Activated T-cell treated with anti-CD3 and anti-CD28 coated beads, Interleukin-2, amount 50 U/mL, for 4 hours (primary cell): ENCODE measurements around the gene XPNPEP2. TPM values are rescaled to one million over a fixed set of nuclear protein-coding genes. Genes with fewer than 3 reads are reported as not detected.
"Not testable (repeated sequence)": the region's sequence is repeated elsewhere in the genome, so short reads cannot be mapped to it uniquely, and the experiment has no call there.

Experiments
- ATAC-seq, 2 donors: fragments of 200-7000 bp; cut with Tn5 transposase; one replicate each; pipeline ENCODE4 v1.10.0; 2021
- DNase-seq: peaks from one replicate; pipeline ENCODE4 v3.0.0-alpha.2; 2020
- H3K27me3 Mint-ChIP-seq: one replicate; pipeline ENCODE4 v1.8.0; 2021; ENCODE audit warnings: low read depth, mixed read lengths
- H3K36me3 Mint-ChIP-seq: one replicate; pipeline ENCODE4 v1.8.0; 2022; ENCODE audit warnings: mixed read lengths; ENCODE audit not compliant: insufficient read depth
- H3K4me1 Mint-ChIP-seq: one replicate; pipeline ENCODE4 v1.8.0; 2021; ENCODE audit warnings: low read depth, mixed read lengths
- H3K4me3 Mint-ChIP-seq: one replicate; pipeline ENCODE4 v1.8.0; 2021; ENCODE audit warnings: mild to moderate bottlenecking, moderate library complexity, mixed read lengths
- H3K9me3 Mint-ChIP-seq: one replicate; pipeline ENCODE4 v1.8.0; 2021; ENCODE audit warnings: mixed read lengths
- total RNA-seq, 3 donors: library from RNA; stranded (reverse); gene quantifications; one replicate each; pipeline ENCODE4 v1.2.1, GENCODE V29; 2021

Gene XPNPEP2
- total RNA-seq, 3 donors from 2014 or later = 0.05 to 0.13 (median 0.08) TPM

GRCh38 chrX:129731228-129731627, 7.6 kb upstream of the XPNPEP2 start:
- Mint-ChIP-seq H3K36me3 (no peaks in the 10 kb centered on the region), H3K4me1 (peaks cover 39% of the 10 kb centered on the region), H3K4me3 (no peak overlapping the region), H3K9me3 (no peaks in the 10 kb centered on the region), H3K27me3 (no peaks in the 10 kb centered on the region)
- ATAC-seq = no peak
- DNase-seq = no peak

- no peak for ATAC-seq
- Mint-ChIP-seq H3K4me1 (peaks cover 40% of the 10 kb centered on the region), H3K36me3 (no peaks in the 10 kb centered on the region), H3K27me3 (no peaks in the 10 kb centered on the region), H3K9me3 (no peaks in the 10 kb centered on the region), H3K4me3 (no peak overlapping the region)
- no peak for DNase-seq
These were observed 5.9 kb upstream of the XPNPEP2 start for GRCh38 chrX:129732857-129733256.

- Mint-ChIP-seq H3K36me3 (no peaks in the 10 kb centered on the region), H3K4me3 (no peak overlapping the region), H3K4me1 (peaks cover 45% of the 10 kb centered on the region), H3K27me3 (no peaks in the 10 kb centered on the region), H3K9me3 (no peaks in the 10 kb centered on the region)
- no peak for DNase-seq
- ATAC-seq = no peak
These were observed 5.4 kb upstream of the XPNPEP2 start for GRCh38 chrX:129733335-129733734.

GRCh38 chrX:129736491-129736890, 2.3 kb upstream of the XPNPEP2 start:
- H3K27me3 Mint-ChIP-seq = no peaks in the 10 kb centered on the region
- no peak overlapping the region for H3K4me3 Mint-ChIP-seq
- DNase-seq (no peak), ATAC-seq (peak in 1 of 2 donors; percentile 62)
- H3K9me3 Mint-ChIP-seq = no peaks in the 10 kb centered on the region
- peaks cover 30% of the 10 kb centered on the region for H3K4me1 Mint-ChIP-seq
- H3K36me3 Mint-ChIP-seq = no peaks in the 10 kb centered on the region

GRCh38 chrX:129737916-129738315, 863 bp upstream of the XPNPEP2 start:
- peaks cover 31% of the 10 kb centered on the region for H3K4me1 Mint-ChIP-seq
- ATAC-seq = peak in 1 of 2 donors; percentile 18
- no peak overlapping the region for H3K4me3 Mint-ChIP-seq
- H3K9me3 Mint-ChIP-seq = no peaks in the 10 kb centered on the region
- no peaks in the 10 kb centered on the region for H3K36me3 Mint-ChIP-seq
- no peak for DNase-seq
- H3K27me3 Mint-ChIP-seq = no peaks in the 10 kb centered on the region

- H3K27me3 Mint-ChIP-seq = no peaks in the 10 kb centered on the region
- H3K4me1 Mint-ChIP-seq = peaks cover 43% of the 10 kb centered on the region
- H3K36me3 Mint-ChIP-seq = no peaks in the 10 kb centered on the region
- no peak for DNase-seq
- H3K4me3 Mint-ChIP-seq = no peak overlapping the region
- no peak for ATAC-seq
- H3K9me3 Mint-ChIP-seq = no peaks in the 10 kb centered on the region
These were observed 799 bp downstream of the XPNPEP2 start for GRCh38 chrX:129739578-129739977.

- Mint-ChIP-seq H3K36me3 (no peaks in the 10 kb centered on the region), H3K4me3 (no peak overlapping the region)
These were observed 3.3 kb downstream of the XPNPEP2 start for GRCh38 chrX:129741880-129742758.

GRCh38 chrX:129742759-129743152, 4.0 kb downstream of the XPNPEP2 start:
- not testable (repeated sequence) for ATAC-seq, H3K4me3 Mint-ChIP-seq, DNase-seq, H3K36me3 Mint-ChIP-seq, H3K27me3 Mint-ChIP-seq, H3K9me3 Mint-ChIP-seq
- H3K4me1 Mint-ChIP-seq = peaks cover 40% of the 10 kb centered on the region

More at GRCh38 chrX:129741880-129742758, 3.3 kb downstream of the XPNPEP2 start:
- DNase-seq (no peak), ATAC-seq (no peak)
- peaks cover 43% of the 10 kb centered on the region for H3K4me1 Mint-ChIP-seq
- no peaks in the 10 kb centered on the region for H3K27me3 Mint-ChIP-seq
- no peaks in the 10 kb centered on the region for H3K9me3 Mint-ChIP-seq

- H3K36me3 Mint-ChIP-seq = no peaks in the 10 kb centered on the region
- H3K4me3 Mint-ChIP-seq = no peak overlapping the region
- no peaks in the 10 kb centered on the region for H3K27me3 Mint-ChIP-seq
- DNase-seq = no peak
- ATAC-seq = no peak
- H3K4me1 Mint-ChIP-seq = peaks cover 36% of the 10 kb centered on the region
- no peaks in the 10 kb centered on the region for H3K9me3 Mint-ChIP-seq
These were observed 5.0 kb downstream of the XPNPEP2 start for GRCh38 chrX:129743821-129744220.

GRCh38 chrX:129744861-129745321, 6.1 kb downstream of the XPNPEP2 start:
- no peak for DNase-seq
- no peaks in the 10 kb centered on the region for H3K9me3 Mint-ChIP-seq
- peak; percentile 38 to 51 for ATAC-seq
- H3K36me3 Mint-ChIP-seq = no peaks in the 10 kb centered on the region
- H3K27me3 Mint-ChIP-seq = no peaks in the 10 kb centered on the region
- H3K4me3 Mint-ChIP-seq = no peak overlapping the region
- H3K4me1 Mint-ChIP-seq = peaks cover 36% of the 10 kb centered on the region

GRCh38 chrX:129746557-129747470, 8.0 kb downstream of the XPNPEP2 start:
- DNase-seq (no peak), ATAC-seq (no peak)
- Mint-ChIP-seq H3K4me3 (no peak overlapping the region), H3K4me1 (peaks cover 36% of the 10 kb centered on the region), H3K36me3 (no peaks in the 10 kb centered on the region), H3K27me3 (no peaks in the 10 kb centered on the region), H3K9me3 (no peaks in the 10 kb centered on the region)

- Mint-ChIP-seq H3K4me1 (peaks cover 37% of the 10 kb centered on the region), H3K9me3 (no peaks in the 10 kb centered on the region), H3K36me3 (no peaks in the 10 kb centered on the region)
These were observed 8.8 kb downstream of the XPNPEP2 start for GRCh38 chrX:129747533-129747932.

GRCh38 chrX:129748305-129748704, 9.5 kb downstream of the XPNPEP2 start:
- Mint-ChIP-seq H3K9me3 (no peaks in the 10 kb centered on the region), H3K27me3 (no peaks in the 10 kb centered on the region), H3K4me1 (peaks cover 33% of the 10 kb centered on the region), H3K4me3 (no peak overlapping the region), H3K36me3 (no peaks in the 10 kb centered on the region)
- DNase-seq = no peak
- ATAC-seq = no peak

More at GRCh38 chrX:129747533-129747932, 8.8 kb downstream of the XPNPEP2 start:
- ATAC-seq (no peak), DNase-seq (no peak)
- no peak overlapping the region for H3K4me3 Mint-ChIP-seq
- no peaks in the 10 kb centered on the region for H3K27me3 Mint-ChIP-seq

GRCh38 chrX:129749069-129749468, 10.3 kb downstream of the XPNPEP2 start:
- DNase-seq = no peak
- no peak for ATAC-seq
- Mint-ChIP-seq H3K4me1 (peaks cover 28% of the 10 kb centered on the region), H3K27me3 (no peaks in the 10 kb centered on the region), H3K4me3 (no peak overlapping the region), H3K9me3 (no peaks in the 10 kb centered on the region), H3K36me3 (no peaks in the 10 kb centered on the region)
